ENCODE results near the gene SLC5A12. TPM values are rescaled to one million over a fixed set of nuclear protein-coding genes. Genes with fewer than 3 reads are reported as not detected.

The SLC5A12 gene
- total RNA-seq, 1 donor from 2014 or later: 1.3 TPM

GRCh38 chr11:26703411-26704191 lies 18.3 kb downstream of the SLC5A12 start:
- Mint-ChIP-seq H3K27ac (no peak overlapping the region), H3K4me1 (ENCODE audit: unreplicated experiment) (peaks cover 14% of the 10 kb centered on the region), H3K9me3 (no peaks in the 10 kb centered on the region), H3K36me3 (no peaks in the 10 kb centered on the region), H3K27me3 (no peaks in the 10 kb centered on the region), H3K4me3 (no peak overlapping the region)
- DNase-seq (ENCODE audit: extremely low spot score, unreplicated experiment): no peak
- no peak for TF ChIP-seq CTCF (conservative IDR thresholded peaks at IDR 0.05)

GRCh38 chr11:26702406-26702805 lies 19.5 kb downstream of the SLC5A12 start:
- no peaks in the 10 kb centered on the region for H3K27me3 Mint-ChIP-seq
- no peak overlapping the region for H3K27ac Mint-ChIP-seq
- no peak for DNase-seq (ENCODE audit: extremely low spot score, unreplicated experiment)
- H3K36me3 Mint-ChIP-seq: no peaks in the 10 kb centered on the region
- no peak overlapping the region for H3K4me3 Mint-ChIP-seq
- H3K4me1 Mint-ChIP-seq (ENCODE audit: unreplicated experiment): peaks cover 14% of the 10 kb centered on the region
- no peaks in the 10 kb centered on the region for H3K9me3 Mint-ChIP-seq
- TF ChIP-seq CTCF (conservative IDR thresholded peaks at IDR 0.05): no peak

- Mint-ChIP-seq H3K9me3 (no peaks in the 10 kb centered on the region), H3K36me3 (no peaks in the 10 kb centered on the region), H3K4me3 (no peak overlapping the region), H3K27ac (no peak overlapping the region), H3K4me1 (ENCODE audit: unreplicated experiment) (peaks cover 14% of the 10 kb centered on the region), H3K27me3 (no peaks in the 10 kb centered on the region)
- no peak for DNase-seq (ENCODE audit: extremely low spot score, unreplicated experiment)
- no peak for TF ChIP-seq CTCF (conservative IDR thresholded peaks at IDR 0.05)
These were observed 21.2 kb downstream of the SLC5A12 start for GRCh38 chr11:26700574-26701235.

GRCh38 chr11:26698224-26698623 lies 23.6 kb downstream of the SLC5A12 start:
- TF ChIP-seq CTCF (conservative IDR thresholded peaks at IDR 0.05): no peak
- Mint-ChIP-seq H3K27ac (no peak overlapping the region), H3K4me1 (ENCODE audit: unreplicated experiment) (peaks cover 8% of the 10 kb centered on the region), H3K36me3 (no peaks in the 10 kb centered on the region), H3K4me3 (no peak overlapping the region), H3K27me3 (no peaks in the 10 kb centered on the region), H3K9me3 (no peaks in the 10 kb centered on the region)
- DNase-seq (ENCODE audit: extremely low spot score, unreplicated experiment): no peak

- no peak overlapping the region for H3K27ac Mint-ChIP-seq
- no peaks in the 10 kb centered on the region for H3K9me3 Mint-ChIP-seq
- H3K4me1 Mint-ChIP-seq (ENCODE audit: unreplicated experiment): peaks cover 8% of the 10 kb centered on the region
- H3K27me3 Mint-ChIP-seq: no peaks in the 10 kb centered on the region
- no peaks in the 10 kb centered on the region for H3K36me3 Mint-ChIP-seq
- H3K4me3 Mint-ChIP-seq: no peak overlapping the region
- TF ChIP-seq CTCF (conservative IDR thresholded peaks at IDR 0.05): no peak
- no peak for DNase-seq (ENCODE audit: extremely low spot score, unreplicated experiment)
These were observed 25.5 kb downstream of the SLC5A12 start for GRCh38 chr11:26696330-26696729.

All from type B pancreatic cell (in vitro differentiated cells).